AG08395 (cell line): ENCODE measurements around the gene MCEE.
A peak's percentile ranks its signal among the peaks of the same experiment; 100 is the strongest.

Experiments used
- DNase-seq: peaks from one replicate; pipeline ENCODE4 v3.0.0; 2012; ENCODE audit warnings: mixed read lengths, low spot score

MCEE gene

DNA sequence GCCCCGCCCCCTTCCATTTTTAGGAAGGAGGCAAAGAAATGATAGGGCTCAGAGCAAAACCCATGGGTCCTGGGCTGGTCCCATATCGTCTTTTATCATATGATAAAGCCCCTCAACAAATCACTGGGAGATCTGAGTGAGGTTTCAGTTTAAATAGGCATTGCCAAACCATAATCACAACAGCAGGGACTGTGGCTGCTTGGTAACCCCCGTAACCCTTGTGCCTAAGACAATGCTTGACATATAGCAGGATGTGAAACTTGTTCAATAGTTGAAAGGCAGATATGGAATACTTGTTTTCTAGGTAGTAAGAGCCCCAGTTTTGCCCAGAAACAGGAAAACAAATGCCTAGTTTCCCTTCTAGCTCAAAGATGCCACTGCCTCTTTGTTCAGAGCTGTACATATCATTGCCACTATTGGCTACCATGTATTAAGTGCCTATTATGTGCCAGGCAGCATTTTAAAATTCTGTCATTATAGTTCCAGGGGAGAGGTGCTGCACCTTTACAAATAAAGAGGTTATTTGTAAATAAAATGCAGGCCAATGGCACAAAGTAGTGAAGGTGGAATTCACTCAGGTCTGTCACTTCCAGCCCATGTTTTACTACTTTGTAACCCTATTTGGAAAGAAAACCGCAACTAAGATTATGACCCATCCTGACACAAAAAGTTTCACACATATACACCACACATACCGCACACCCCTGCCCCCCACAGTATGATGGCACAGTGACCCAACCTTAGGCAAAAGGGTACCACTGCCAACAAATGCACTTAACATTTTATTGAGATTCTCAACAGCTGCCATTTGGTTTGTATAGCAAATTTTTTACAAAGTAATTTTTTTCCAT, 47.4 kb downstream of the MCEE start:
- DNase-seq: no peak

DNA sequence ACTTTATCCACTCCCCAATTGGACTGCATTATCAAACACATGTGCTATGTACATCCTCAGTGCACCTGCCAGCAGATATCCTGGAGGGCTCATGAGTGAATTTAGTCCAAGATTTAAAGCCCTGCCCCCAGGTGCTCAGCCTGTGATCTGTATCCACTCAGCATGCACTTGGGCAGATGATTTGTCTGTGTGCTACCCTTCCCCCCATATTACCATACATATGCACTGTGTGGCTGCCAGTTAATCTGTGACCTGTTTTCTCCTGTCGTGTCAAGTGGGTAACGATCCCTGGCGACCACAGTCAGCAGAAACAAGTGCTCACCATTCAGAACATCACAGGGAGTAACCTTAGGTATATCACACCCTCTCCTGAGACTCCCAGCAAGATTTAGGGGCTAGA, 51.4 kb downstream of the MCEE start:
- DNase-seq: no peak

DNA sequence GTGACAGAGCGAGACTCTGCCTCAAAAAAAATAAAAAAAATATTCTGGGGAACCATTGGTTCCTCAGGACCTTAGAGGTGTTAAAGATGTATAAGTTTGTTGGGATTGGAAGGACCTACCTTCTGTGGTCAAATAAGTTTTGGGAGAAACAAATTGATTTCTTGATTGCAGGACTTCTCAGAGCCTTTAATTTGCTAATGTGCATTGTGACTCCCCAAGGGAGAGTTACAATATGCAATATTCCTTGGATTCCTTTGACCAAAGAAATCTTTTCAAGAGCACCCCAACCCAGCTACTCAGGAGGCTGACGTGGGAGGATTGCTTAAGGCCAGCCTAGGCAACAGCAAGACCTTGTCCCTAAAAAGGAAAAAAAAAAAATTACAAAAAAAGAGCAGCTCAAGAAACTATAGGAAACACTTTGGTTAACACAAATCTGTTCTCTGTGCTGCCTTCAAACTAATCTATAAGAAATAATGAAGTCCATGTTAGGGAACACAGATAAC, 55.1 kb downstream of the MCEE start:
- DNase-seq: no peak

DNA sequence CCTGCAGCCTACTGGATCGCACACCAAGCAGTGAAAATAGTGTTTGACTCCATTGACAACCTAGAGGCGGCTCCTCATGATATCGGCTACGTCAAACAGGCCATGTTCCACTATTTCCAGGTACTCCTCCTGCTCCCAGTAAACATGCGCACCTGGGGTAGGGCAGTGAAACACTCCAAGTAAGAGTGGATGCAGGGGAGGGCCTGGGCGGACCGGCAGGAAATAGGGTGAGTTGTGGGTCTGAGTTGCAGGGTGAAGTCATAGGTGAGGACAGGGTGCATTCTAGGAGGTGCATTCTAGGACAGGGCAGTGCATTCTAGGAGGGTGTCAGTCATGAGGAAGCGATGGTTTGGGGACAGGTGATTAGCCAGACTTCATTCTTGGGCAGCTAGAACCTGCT, 56.6 kb downstream of the MCEE start:
- DNase-seq: no peak

DNA sequence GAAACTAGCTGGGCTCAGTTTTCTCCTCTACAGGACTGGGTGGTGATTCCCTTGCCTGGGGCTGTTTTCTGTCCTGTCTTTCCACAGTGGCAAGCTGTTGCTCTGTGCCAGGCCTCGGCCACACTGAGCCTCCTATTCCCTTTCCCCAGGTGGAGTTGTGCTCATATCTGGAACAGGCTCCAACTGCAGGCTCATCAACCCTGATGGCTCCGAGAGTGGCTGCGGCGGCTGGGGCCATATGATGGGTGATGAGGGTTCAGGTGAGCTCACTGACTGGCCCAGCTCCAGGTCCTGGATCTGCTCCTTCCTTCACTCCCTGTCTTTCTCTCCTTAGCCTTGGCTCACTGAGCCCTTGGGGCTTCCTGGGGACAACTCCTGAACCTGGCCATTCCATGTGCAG, 57.5 kb downstream of the MCEE start:
- no peak for DNase-seq

DNA sequence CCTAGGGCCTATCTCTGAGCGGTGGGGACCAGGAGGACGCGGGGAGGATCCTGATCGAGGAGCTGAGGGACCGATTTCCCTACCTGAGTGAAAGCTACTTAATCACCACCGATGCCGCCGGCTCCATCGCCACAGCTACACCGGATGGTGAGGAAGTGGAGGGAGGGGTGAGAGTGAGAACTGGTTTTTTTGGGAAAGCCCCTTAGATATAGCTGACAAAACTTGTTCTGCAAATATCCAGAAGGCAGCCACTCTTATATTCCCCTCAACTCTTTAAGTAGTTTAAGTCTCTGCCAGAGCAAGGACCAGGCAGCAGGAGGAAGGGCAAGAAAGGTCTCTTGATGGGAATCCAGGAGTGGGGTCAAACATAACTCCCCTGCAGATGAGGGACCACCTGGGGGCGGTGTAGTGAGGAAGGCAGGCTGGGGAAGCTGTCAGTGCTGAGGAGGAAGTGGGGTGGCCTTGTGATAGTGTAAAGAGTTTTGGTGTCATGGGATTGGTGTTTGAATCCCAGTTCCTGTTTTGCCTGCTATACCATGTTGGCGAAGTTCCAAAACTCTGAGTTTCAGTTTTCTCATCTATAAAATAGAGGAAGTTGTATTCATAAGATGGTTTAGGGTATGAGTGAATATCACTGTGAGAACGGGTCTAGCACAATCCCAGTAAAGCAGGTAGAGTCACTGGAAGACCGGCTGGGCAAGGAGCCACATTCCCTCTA, 58.2 kb downstream of the MCEE start:
- DNase-seq: no peak

DNA sequence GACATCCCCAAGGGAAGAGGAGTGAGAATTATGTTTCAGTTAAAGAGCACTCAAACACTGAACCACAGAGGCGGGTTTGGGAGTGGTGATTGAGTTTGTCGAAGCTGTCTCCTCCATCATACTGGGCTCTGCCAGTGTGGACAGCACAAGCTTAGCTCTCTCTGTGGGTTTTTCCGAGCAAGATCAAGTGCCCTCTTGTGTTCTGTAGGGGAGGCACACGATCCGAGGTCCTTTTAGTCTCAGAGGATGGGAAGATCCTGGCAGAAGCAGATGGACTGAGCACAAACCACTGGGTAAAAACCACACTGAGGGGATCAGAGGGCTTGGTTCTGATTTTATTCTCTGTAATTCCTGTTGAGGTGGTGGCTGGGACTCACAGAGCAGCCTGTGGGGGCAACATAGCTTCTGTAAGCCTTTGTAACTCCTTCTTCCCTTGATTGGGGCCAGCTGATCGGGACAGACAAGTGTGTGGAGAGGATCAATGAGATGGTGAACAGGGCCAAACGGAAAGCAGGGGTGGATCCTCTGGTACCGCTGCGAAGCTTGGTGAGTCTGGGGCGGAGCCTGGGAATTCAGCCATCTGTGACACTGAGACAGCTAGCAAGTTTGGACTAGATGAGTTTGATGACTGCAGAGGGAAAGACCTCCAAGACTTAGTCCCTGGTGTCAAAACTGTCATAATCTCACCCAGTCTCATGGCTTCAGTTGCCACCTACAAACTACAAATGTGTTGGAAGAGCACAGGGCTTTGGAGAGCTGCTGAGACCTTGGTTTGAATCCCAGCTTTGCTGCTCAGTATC, 59.5 kb downstream of the MCEE start:
- peak; percentile 63 for DNase-seq

DNA sequence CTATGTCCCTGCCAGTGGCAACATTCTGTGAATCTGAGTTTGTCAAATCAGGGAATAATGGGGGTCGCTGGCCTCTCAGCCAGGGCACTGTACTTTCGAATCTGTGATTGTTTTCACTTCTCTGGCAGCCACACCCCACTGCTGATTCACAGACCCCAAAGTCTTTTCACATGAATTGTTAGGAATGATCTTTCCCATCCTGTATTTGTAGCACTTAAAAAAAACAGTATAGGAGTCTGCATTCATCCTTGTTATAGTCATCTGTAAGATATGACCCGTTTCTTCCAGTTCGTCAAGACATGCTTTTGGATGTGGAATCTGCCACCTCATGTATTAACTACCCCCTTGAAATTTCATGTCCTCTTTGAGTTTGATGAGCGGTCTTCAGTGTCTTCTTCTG, 60.7 kb downstream of the MCEE start:
- no peak for DNase-seq

DNA sequence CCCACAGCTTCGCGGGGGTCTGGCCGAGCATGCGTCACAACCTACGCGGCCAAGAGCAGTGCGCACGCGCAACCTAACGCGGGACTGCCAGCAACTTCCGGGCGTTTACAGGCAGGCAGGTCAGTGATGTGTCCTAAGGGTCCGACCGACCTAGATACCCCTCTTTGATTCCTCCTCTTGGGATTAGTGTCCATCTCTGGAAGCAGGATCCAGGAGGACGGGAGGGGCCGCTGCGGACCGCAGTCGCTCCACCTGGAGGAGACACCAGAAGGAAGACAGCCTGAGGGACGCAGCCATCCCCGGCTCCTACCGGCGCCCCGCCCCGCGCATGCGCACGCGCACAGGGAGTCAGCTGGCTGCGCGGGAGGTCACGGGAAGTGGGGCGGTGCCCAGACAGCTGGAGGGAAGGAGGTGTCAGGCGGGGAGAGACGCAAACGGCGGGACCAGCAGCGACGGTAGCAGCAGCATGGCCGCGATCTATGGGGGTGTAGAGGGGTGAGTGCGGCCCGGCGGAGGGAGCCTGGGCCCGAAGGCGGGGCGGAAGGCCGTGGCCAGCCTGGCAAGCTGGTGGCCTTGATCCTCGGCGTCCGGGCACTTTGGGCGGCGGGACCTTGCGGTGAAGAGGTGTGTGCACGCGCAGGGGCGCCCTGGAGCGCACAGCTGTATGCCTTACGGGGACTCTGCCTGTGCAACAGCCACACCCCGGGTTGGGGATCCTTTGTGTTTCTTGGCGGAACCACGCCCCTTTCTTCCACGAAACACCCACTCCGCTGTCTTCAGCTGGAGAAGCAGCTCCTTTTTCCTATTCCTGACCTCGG, 61.6 kb downstream of the MCEE start, which contains the start of gene NAGK:
TSS of gene NAGK (plus strand) at position 431 of the 818 bp plus-strand sequence. CDS start at position 467, 36 bp downstream.
- DNase-seq: peak; percentile 100

DNA sequence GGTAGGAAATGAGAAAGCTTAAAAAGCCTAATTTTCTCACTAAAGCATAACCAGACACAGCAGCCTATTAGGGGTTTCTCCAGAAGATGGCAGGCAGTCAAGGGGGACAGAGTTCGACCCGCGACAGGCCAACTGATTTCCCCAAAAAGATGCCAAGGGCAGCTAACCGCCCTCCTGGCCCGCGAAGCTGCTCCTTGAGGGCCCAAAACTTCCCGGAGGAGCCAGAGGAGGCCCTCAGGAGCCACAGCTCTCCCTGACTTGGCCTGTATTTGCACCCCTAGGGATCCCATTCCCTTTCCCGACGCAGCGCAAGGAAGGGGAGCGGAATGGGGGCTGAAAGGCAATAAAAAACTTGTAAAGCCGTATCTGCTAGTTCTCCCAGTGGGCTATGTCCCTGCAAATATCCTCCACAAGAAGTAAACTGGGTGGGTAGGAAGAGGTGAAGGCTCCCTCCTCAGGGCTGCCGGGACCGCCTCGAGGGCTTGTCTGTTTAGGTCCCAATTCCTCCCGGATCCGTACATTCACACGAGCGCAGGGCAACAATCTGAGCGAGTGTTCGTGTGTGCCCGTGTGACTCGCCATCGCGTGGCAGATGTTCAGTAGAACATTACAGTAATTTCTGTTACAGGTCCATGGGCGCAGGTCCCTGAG, 62.3 kb downstream of the MCEE start:
- peak; percentile 20 for DNase-seq

DNA sequence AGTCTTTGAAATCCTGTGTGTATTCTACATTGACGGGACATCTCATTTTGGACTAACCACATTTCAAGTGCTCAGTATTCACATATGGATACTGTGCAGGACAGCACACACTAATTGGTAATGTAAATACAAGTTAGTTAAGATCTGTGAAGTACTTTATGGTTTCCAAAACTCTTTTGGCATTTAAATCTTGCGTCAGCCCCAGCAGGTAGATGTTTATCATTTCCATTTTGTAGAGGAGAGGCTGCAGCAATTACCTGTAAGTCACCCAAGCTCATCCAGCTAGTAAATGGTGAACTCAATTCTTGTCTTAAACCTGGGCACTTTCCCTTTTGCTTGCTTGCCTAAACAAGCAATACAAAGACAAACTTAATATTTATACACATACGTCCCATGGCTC, 63.2 kb downstream of the MCEE start:
- DNase-seq: no peak

DNA sequence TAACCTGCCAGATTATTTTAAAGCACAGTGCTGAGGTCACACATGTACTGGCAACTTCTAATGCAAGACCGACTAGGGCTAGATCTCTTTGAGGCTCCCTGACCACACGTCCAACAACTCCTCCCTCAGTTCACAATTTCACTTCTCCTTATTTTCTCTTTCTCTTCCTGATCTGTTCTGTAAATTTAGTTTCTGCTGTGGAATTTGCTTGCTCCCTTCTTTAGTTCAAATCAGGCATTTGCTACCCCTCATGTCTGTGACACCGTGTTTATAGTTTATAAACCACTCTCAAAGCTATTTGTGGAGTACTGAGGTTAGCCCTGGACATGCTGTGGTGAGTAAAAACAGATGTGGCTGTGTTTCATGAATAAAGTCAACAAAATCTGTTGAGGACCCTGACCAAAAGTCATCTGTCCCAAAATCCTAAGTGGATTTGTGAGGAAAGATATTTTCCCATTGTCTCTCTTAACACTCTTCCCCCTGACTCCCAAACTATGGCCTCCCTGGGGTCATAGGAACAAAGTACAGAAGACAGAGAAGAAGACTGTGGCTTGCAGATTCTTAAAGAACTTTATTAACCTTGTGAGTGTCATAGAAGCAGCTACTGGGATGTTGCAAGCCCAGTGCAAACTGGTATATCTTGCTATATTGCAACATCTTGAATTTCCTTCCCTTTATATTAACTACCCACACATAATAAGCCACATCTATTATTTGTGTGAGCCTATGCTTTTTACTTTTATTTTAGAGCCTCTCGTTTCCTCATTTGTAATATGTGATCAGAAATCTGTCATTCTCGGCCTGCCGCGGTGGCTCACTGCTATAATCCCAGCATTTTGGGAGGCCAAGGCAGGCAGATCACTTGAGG, 65.0 kb downstream of the MCEE start:
- no peak for DNase-seq

DNA sequence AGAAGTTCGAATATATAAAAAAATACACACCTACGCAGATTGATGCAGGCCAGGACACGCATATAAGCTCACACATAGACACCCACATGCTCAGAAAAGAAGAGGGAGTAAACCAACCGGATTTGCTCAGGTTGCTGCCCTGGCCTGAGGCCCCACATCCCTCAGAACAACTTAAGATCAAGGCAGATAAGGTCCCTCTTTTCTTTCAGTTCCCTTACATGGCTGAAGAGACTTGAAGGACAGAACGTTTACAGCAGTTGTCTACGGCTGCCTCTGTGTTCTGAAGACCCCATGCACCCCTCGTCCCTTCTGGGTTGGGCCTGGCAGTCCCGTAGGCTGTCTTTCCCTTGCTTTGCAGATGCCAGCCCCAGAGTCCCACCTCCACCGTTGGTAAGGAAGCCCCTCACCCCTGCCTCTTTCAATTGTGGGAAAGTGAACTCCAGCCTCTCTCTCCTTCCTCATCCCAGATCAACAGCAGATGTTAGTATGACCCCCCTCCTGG, 65.9 kb downstream of the MCEE start:
- no peak for DNase-seq

DNA sequence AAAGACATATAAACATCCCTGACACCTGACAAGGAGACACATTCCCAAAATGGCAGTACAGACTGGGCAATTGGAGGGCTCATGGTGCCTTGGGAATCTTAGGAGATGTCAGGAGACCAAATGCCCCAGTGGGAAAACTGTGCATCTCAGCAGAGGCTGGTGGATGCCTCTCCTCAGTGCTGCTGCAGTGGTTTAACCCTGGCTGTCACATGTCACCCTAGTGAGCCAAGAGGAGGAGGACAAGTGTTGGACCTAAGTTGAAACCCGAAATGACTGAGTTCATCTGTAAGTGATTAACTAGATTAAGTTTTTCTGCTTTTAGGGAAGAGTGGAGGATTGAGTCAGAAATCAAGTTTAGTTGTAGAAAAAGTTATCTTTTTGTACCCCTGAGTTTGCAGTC, 66.8 kb downstream of the MCEE start:
- DNase-seq: no peak

DNA sequence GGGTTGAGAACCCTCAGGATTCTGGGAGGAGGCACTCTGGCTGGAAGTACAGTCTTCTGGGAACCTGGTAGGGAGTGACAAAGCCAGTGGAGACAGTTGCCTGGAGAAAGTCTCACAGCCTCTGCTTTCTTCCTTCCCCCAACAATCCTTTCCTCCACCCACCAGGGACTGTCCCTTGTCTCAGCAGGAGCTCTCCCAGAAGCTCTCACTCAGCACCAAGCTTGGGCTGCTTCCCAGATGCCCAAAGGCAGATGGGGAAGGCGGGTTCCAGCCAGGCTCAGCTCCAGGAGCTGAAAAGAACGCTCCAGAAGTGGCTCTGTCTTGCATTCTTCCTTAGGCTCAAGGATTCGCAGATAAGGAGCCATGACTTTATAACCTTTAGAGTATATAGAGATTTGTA, 69.2 kb downstream of the MCEE start:
- peak; percentile 49 for DNase-seq

DNA sequence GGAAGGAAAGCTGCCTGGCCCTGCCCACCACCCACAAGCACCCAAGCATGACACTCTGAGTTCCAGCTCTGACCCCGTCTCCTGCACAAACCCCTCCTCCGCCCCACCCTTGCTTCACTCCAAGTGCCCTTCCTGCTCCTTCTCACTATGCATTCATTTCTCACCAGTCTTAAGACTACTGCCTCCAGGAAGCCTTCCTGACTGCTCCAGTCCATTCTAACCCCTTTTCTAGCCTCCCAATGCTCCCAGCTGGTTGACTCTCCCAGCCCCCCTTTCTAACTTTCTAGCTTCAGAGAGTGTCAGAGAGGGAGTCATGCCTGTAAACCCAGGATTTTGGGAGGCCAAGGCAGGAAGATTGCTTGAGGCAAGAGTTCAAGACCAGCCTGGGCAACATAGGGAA, 69.8 kb downstream of the MCEE start:
- no peak for DNase-seq
